Suprapubic skin (tissue), 4 donors: ENCODE measurements around the gene DSG4.

Source experiments
- EP300 ChIP-seq: sonication (generic); formaldehyde crosslinking; IDR thresholded peaks from one replicate; pipeline ENCODE4 v1.6.1; 2017; ENCODE audit warnings: antibody characterized with exemption
- POLR2A ChIP-seq, 2 donors: fragments of 450-650 bp; IDR thresholded peaks; one replicate each; pipeline ENCODE4 v1.6.1; 2017; ENCODE audit warnings: antibody characterized with exemption in 2 of 2, mild to moderate bottlenecking in 2 of 2, moderate library complexity in 2 of 2
- POLR2AphosphoS5 ChIP-seq, 3 donors: sonication (generic); formaldehyde crosslinking; IDR thresholded peaks; one replicate each; pipeline ENCODE4 v1.6.1; 2017; ENCODE audit warnings: antibody characterized with exemption in 3 of 3
- TF ChIP-seq, protein P1 (sequence below), 2 donors: fragments of 200-600 bp in 1 of 2; fragments of 450-650 bp in 1 of 2; sonication (generic) in 1 of 2; IDR thresholded peaks; one replicate each; pipeline ENCODE4 v1.5.1; 2016 to 2019; ENCODE audit warnings: antibody characterized with exemption in 2 of 2, mild to moderate bottlenecking in 1 of 2, moderate library complexity in 1 of 2

GRCh38 chr18:31398191-31398590 is 21.6 kb downstream of the DSG4 start:
- TF ChIP-seq POLR2AphosphoS5 (IDR thresholded peaks at IDR 0.05): no peak
- TF ChIP-seq, protein P1, sequence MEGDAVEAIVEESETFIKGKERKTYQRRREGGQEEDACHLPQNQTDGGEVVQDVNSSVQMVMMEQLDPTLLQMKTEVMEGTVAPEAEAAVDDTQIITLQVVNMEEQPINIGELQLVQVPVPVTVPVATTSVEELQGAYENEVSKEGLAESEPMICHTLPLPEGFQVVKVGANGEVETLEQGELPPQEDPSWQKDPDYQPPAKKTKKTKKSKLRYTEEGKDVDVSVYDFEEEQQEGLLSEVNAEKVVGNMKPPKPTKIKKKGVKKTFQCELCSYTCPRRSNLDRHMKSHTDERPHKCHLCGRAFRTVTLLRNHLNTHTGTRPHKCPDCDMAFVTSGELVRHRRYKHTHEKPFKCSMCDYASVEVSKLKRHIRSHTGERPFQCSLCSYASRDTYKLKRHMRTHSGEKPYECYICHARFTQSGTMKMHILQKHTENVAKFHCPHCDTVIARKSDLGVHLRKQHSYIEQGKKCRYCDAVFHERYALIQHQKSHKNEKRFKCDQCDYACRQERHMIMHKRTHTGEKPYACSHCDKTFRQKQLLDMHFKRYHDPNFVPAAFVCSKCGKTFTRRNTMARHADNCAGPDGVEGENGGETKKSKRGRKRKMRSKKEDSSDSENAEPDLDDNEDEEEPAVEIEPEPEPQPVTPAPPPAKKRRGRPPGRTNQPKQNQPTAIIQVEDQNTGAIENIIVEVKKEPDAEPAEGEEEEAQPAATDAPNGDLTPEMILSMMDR (IDR thresholded peaks at IDR 0.05): no peak
- no peak for TF ChIP-seq POLR2A (IDR thresholded peaks at IDR 0.05)
- TF ChIP-seq EP300: no peak
